Hepatocyte (in vitro differentiated cells): ENCODE results near the gene LATS2.

Source experiments
- EZH2 ChIP-seq: fragments of 200-600 bp; sonication (generic); IDR thresholded peaks from 2 replicates; pipeline ENCODE4 v1.6.1; 2016; ENCODE audit warnings: antibody characterized with exemption, mild to moderate bottlenecking, borderline replicate concordance
- TF ChIP-seq, protein P1 (sequence below): fragments of 200-600 bp; sonication (generic); IDR thresholded peaks from 2 replicates; pipeline ENCODE4 v1.5.1; 2016; ENCODE audit warnings: antibody characterized with exemption, mild to moderate bottlenecking; ENCODE audit not compliant: poor library complexity

DNA sequence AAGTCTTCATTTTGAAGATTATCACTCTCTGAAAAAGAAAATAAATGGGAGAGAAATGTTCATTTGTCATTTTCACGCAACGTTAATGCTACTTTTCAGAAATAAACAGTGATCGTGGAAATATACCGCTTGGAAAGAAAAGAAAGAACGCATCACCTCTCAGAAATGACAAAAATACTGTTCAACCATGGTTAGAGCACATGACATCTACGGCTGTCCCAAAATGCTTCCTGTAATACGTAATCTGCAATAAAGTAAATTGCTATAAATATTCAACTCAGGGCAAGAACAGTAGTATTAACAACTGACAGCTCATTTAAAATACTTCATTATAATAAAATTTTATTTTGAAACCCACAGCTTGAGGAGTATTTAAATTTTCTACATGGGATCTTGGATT lies 15.2 kb downstream of the LATS2 start:
- TF ChIP-seq, protein P1, sequence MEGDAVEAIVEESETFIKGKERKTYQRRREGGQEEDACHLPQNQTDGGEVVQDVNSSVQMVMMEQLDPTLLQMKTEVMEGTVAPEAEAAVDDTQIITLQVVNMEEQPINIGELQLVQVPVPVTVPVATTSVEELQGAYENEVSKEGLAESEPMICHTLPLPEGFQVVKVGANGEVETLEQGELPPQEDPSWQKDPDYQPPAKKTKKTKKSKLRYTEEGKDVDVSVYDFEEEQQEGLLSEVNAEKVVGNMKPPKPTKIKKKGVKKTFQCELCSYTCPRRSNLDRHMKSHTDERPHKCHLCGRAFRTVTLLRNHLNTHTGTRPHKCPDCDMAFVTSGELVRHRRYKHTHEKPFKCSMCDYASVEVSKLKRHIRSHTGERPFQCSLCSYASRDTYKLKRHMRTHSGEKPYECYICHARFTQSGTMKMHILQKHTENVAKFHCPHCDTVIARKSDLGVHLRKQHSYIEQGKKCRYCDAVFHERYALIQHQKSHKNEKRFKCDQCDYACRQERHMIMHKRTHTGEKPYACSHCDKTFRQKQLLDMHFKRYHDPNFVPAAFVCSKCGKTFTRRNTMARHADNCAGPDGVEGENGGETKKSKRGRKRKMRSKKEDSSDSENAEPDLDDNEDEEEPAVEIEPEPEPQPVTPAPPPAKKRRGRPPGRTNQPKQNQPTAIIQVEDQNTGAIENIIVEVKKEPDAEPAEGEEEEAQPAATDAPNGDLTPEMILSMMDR = no peak
- no peak for TF ChIP-seq EZH2
